Hepatocyte (in vitro differentiated cells): ENCODE measurements around the gene EVC2. TPM values are rescaled to one million over a fixed set of nuclear protein-coding genes. Genes with fewer than 3 reads are reported as not detected.
A peak's percentile ranks its signal among the peaks of the same experiment; 100 is the strongest.

Source experiments
- DNase-seq: peaks from one replicate; pipeline ENCODE4 v3.0.0-alpha.2; 2016; ENCODE audit warnings: low spot score
- H2AFZ ChIP-seq: fragments of 200-600 bp; sonication (generic); 2 replicates; pipeline ENCODE4 v1.6.0; 2016; ENCODE audit warnings: antibody characterized with exemption, mild to moderate bottlenecking
- H3K27ac ChIP-seq: fragments of 200-600 bp; sonication (generic); 2 replicates; pipeline ENCODE4 v1.5.1; 2016; ENCODE audit warnings: mild to moderate bottlenecking
- H3K27me3 ChIP-seq: fragments of 200-600 bp; sonication (generic); 2 replicates; pipeline ENCODE4 v1.6.1; 2016
- H3K36me3 ChIP-seq: fragments of 200-600 bp; sonication (generic); replicated peaks from 2 replicates; pipeline ENCODE4 v1.5.1; 2016; ENCODE audit warnings: low read depth; ENCODE audit not compliant: insufficient read depth
- H3K4me1 ChIP-seq: fragments of 200-600 bp; sonication (generic); 2 replicates; pipeline ENCODE4 v1.5.1; 2016; ENCODE audit warnings: mild to moderate bottlenecking, moderate library complexity; ENCODE audit not compliant: insufficient read depth
- H3K4me2 ChIP-seq: fragments of 200-600 bp; sonication (generic); 2 replicates; pipeline ENCODE4 v1.6.0; 2016
- H3K4me3 ChIP-seq: fragments of 200-600 bp; sonication (generic); 2 replicates; pipeline ENCODE4 v1.5.1; 2016; ENCODE audit warnings: mild to moderate bottlenecking
- H3K79me2 ChIP-seq: fragments of 200-600 bp; sonication (generic); 2 replicates; pipeline ENCODE4 v1.6.0; 2017; ENCODE audit warnings: mild to moderate bottlenecking
- H3K9me2 ChIP-seq: fragments of 200-600 bp; sonication (generic); replicated peaks from 2 replicates; pipeline ENCODE4 v1.6.0; 2017; ENCODE audit warnings: mild to moderate bottlenecking; ENCODE audit not compliant: insufficient read depth
- H3K9me3 ChIP-seq: fragments of 200-600 bp; sonication (generic); 2 replicates; pipeline ENCODE4 v1.5.1; 2016; ENCODE audit warnings: low read depth, mild to moderate bottlenecking
- H4K20me1 ChIP-seq: fragments of 200-600 bp; sonication (generic); 2 replicates; pipeline ENCODE4 v1.6.0; 2016; ENCODE audit warnings: mild to moderate bottlenecking; ENCODE audit not compliant: insufficient read depth, poor library complexity, severe bottlenecking
- CTCF ChIP-seq: fragments of 200-600 bp; sonication (generic); IDR thresholded peaks from 2 replicates; pipeline ENCODE4 v1.5.1; 2016; ENCODE audit warnings: antibody characterized with exemption, mild to moderate bottlenecking; ENCODE audit not compliant: poor library complexity
- EZH2 ChIP-seq: fragments of 200-600 bp; sonication (generic); IDR thresholded peaks from 2 replicates; pipeline ENCODE4 v1.6.1; 2016; ENCODE audit warnings: antibody characterized with exemption, mild to moderate bottlenecking, borderline replicate concordance
- EZH2phosphoT487 ChIP-seq: fragments of 200-600 bp; sonication (generic); IDR thresholded peaks from one replicate; pipeline ENCODE4 v1.6.1; 2018; ENCODE audit warnings: antibody characterized with exemption, mild to moderate bottlenecking, low read depth, moderate library complexity; ENCODE audit not compliant: unreplicated experiment, severe bottlenecking
- WGBS: methylation state at CpG from one replicate; pipeline ENCODE4 v1.1.6; 2016; ENCODE audit warnings: low lambda C conversion rate; ENCODE audit errors: missing lambda C conversion rate; 5-methylcytosine and 5-hydroxymethylcytosine counted together
- polyA plus RNA-seq: library from polyadenylated mRNA; unstranded; fragments of >200 nt; fragmentation: Nextera tagmentation; extraction: Ambion mirVana; gene quantifications from 2 replicates; pipeline ENCODE4 v1.2.1, GENCODE V29; 2016
- total RNA-seq: library from RNA; depleted of rRNA; stranded (reverse); fragments of >200 nt; gene quantifications from 2 replicates; pipeline ENCODE4 v1.2.3, GENCODE V29; 2014

Gene EVC2
- total and polyA plus RNA-seq, 2 experiments from 2014 or later: 3.0 to 4.2 TPM

- Histone ChIP-seq H3K4me1 (no peaks in the 10 kb centered on the region), H3K9me2 (no peaks in the 10 kb centered on the region), H3K27ac (peak overlapping the region; percentile 76), H3K4me2 (no peak overlapping the region), H3K79me2 (no peaks in the 10 kb centered on the region), H4K20me1 (no peaks in the 10 kb centered on the region), H3K36me3 (no peaks in the 10 kb centered on the region), H3K27me3 (no peaks in the 10 kb centered on the region), H2AFZ (no peak overlapping the region), H3K4me3 (no peak overlapping the region), H3K9me3 (no peaks in the 10 kb centered on the region)
- TF ChIP-seq EZH2phosphoT487 (no peak), CTCF (no peak), EZH2 (no peak)
- WGBS: 84% methylated on average over 24 of the region's 26 CpGs
- peak; percentile 35 for DNase-seq
Observed at GRCh38 chr4:5752376-5753184, 44.2 kb upstream of the EVC2 start.

GRCh38 chr4:5751666-5752375 lies 43.5 kb upstream of the EVC2 start:
- Histone ChIP-seq H3K4me2 (no peak overlapping the region), H3K36me3 (no peaks in the 10 kb centered on the region), H3K79me2 (no peaks in the 10 kb centered on the region), H2AFZ (no peak overlapping the region), H3K27ac (peak overlapping the region; percentile 76), H4K20me1 (no peaks in the 10 kb centered on the region), H3K9me2 (no peaks in the 10 kb centered on the region), H3K4me1 (no peaks in the 10 kb centered on the region), H3K27me3 (no peaks in the 10 kb centered on the region), H3K4me3 (no peak overlapping the region), H3K9me3 (no peaks in the 10 kb centered on the region)
- DNase-seq: no peak
- no peak for TF ChIP-seq CTCF
- WGBS: 86% methylated on average over 14 of the region's 14 CpGs

- Histone ChIP-seq H3K27me3 (no peaks in the 10 kb centered on the region), H3K27ac (peak overlapping the region; percentile 76), H3K79me2 (no peaks in the 10 kb centered on the region), H3K9me2 (no peaks in the 10 kb centered on the region), H3K9me3 (no peaks in the 10 kb centered on the region), H4K20me1 (no peaks in the 10 kb centered on the region), H3K36me3 (no peaks in the 10 kb centered on the region), H2AFZ (no peak overlapping the region), H3K4me1 (no peaks in the 10 kb centered on the region), H3K4me3 (no peak overlapping the region), H3K4me2 (no peak overlapping the region)
- TF ChIP-seq CTCF (no peak), EZH2 (no peak), EZH2phosphoT487 (no peak)
- 86% methylated on average over 17 of the region's 17 CpGs for WGBS
- DNase-seq: peak; percentile 35
Observed at GRCh38 chr4:5750946-5751665, 42.7 kb upstream of the EVC2 start.
